Endothelial cell of umbilical vein (primary cell): Measurements from ENCODE around the gene ADAMTS17.

Source experiments
- CTCF ChIP-seq, 2 donors: IDR thresholded peaks; 1 replicate in 1 of 2; 2 replicates in 1 of 2; pipeline ENCODE4 v1.5.1; 2011; ENCODE audit warnings: low read length in 2 of 2, mild to moderate bottlenecking in 2 of 2, moderate library complexity in 2 of 2, control low read depth in 1 of 2, inconsistent platforms in 1 of 2, low read depth in 1 of 2; ENCODE audit not compliant: insufficient read depth in 1 of 2; ENCODE audit errors: extremely low read depth in 1 of 2
- EZH2 ChIP-seq: IDR thresholded peaks from 2 replicates; pipeline ENCODE4 v1.6.1; 2012; ENCODE audit warnings: borderline replicate concordance, low read depth, mild to moderate bottlenecking, moderate library complexity, low read length, inconsistent platforms; ENCODE audit not compliant: severe bottlenecking
- FOS ChIP-seq: IDR thresholded peaks from 2 replicates; pipeline ENCODE4 v1.6.1; 2011; ENCODE audit warnings: mild to moderate bottlenecking, low read length, moderate library complexity, borderline replicate concordance; ENCODE audit not compliant: insufficient read depth
- JUN ChIP-seq: IDR thresholded peaks from 2 replicates; pipeline ENCODE4 v1.6.1; 2011; ENCODE audit warnings: borderline replicate concordance, low read depth; ENCODE audit not compliant: insufficient read length, insufficient read depth
- POLR2A ChIP-seq: IDR thresholded peaks from 2 replicates; pipeline ENCODE4 v1.6.1; 2012; ENCODE audit warnings: low read depth, mild to moderate bottlenecking, control low read depth, low read length
- POLR2AphosphoS5 ChIP-seq: IDR thresholded peaks from 2 replicates; pipeline ENCODE4 v1.6.1; 2012; ENCODE audit warnings: low read depth, mild to moderate bottlenecking, control low read depth, low read length, moderate library complexity; ENCODE audit not compliant: insufficient read depth

- TF ChIP-seq CTCF (IDR thresholded peaks at IDR 0.05; ENCODE audit: extremely low read depth in 1 of 2, insufficient read depth in 1 of 2, low read depth in 1 of 2, low read length in 2 of 2): no peak
- no peak for TF ChIP-seq POLR2A
- no peak for TF ChIP-seq POLR2AphosphoS5
- no peak for TF ChIP-seq FOS
- TF ChIP-seq EZH2: no peak
- no peak for TF ChIP-seq JUN
These were observed 129.6 kb downstream of the ADAMTS17 start for GRCh38 chr15:100211855-100212850.
